Stimulated activated CD8-positive, alpha-beta memory T cell treated with anti-CD3 and anti-CD28 coated beads, Interleukin-15, amount 100 ng/mL, for 24 hours (primary cell): ENCODE results near the gene ABCB11.
"Not testable (repeated sequence)": the region's sequence is repeated elsewhere in the genome, so short reads cannot be mapped to it uniquely, and the experiment has no call there.

Experiments
- DNase-seq: peaks from one replicate; pipeline ENCODE4 v3.0.0-alpha.2; 2020; ENCODE audit warnings: low read depth

The ABCB11 gene

DNA sequence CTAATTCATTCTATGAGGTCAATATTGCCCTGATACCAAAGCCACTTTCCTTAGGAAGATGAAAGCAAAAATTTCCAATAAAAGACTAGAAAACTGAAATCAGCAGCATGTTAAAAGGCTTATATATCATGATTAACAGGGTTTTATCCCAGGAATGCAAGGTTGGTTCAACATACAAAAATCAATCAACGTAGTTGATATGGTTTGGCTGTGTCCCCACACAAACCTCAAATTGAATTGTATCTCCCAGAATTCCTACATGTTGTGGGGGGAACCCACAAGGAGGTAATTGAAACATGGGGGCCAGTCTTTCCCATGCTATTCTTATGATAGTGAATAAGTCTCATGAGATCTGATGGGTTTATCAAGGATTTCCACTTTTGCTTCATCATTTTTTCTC lies 11.7 kb upstream of the ABCB11 start:
- no peak for DNase-seq

DNA sequence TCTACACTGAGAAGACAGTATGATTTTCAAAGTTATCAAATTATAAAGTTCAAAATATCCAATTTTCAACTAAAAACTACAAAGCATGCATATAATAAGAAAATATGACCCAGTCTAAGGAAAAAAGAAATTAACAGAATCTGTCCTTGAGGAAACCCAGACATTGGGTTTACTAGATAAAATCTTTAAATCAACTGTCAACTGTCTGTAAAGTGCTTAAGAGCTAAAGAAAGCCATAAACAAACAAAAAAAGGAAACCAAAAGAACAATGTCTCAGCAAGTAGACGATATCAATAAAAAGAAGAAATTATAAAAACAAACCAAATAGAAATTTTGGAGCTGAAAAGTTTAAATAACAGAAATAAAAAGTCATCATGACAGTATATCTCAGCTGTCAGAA lies 10.5 kb upstream of the ABCB11 start:
- DNase-seq: no peak

GRCh38 chr2:169039702-169040101 lies 8.6 kb upstream of the ABCB11 start:
- no peak for DNase-seq

- DNase-seq: no peak
Observed at GRCh38 chr2:169038338-169038757, 7.2 kb upstream of the ABCB11 start.

- DNase-seq: no peak
Observed at GRCh38 chr2:169036736-169037440, 5.8 kb upstream of the ABCB11 start.

DNA sequence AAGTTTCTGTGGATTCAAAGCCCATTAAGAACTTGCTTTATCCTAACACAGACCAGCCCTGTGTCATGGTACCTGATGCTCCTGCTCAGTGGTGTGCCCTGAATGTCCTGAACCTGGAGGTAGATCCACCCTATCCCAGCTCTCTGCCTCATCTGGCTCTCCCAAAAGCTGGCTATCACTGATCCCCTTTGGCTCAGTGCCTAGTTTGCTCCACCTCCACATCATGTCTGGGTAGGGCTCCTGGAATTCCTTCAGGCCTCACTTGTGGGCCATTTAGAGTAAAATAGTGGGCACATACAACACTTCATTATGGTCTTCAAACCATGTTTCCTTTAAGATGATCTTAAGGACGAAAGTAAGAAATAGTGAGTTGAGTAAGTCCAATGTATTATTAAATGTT lies 4.8 kb upstream of the ABCB11 start:
- no peak for DNase-seq

DNA sequence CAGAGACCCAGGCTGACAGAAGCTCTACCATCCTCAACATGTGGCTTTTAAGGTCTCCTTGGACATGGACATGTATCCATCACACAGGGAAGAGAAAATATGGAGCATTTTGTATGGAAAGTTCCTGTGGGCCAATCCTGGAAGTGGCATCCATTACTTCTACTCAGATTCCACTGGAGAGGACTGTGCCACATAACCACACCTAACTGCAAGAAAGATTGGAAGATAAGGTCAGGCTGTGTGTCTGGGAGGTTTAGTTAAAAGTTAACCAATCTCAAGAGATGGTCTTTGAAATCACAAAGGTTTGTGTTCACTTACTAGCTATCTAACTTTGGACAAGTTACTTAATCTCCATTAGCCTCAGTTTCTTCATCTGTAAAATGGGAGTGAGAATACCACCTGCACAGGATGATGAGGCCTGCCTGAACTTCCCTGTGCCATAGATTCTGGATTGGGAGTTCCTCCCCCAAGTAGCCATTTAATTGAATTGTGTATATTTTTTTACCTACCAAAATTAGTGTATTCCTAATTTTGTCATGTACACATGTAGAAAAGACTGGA lies 3.9 kb upstream of the ABCB11 start:
- DNase-seq: no peak

GRCh38 chr2:169034256-169034655 lies 3.1 kb upstream of the ABCB11 start:
- no peak for DNase-seq

DNA sequence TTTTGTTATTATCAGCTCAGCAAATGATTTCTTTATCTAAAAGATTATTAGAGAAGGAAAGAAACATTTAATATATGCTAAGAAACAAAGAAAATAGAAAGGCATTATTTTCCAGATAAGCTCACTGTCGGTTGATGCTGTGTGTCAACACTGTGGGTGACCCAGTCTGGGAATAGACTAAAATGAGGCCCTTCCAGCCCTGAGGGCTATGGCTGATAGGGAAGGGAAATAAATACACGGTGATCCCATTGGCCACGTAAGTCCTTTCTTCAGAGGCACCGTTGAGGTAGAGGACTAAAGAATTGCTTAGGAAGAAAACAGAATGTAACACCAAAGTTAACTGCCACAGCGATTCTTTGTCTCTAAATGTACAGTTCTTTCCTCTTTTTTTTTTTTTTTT lies 1.8 kb downstream of the ABCB11 start:
- no peak for DNase-seq

GRCh38 chr2:169027234-169027633 lies 3.9 kb downstream of the ABCB11 start:
- no peak for DNase-seq

DNA sequence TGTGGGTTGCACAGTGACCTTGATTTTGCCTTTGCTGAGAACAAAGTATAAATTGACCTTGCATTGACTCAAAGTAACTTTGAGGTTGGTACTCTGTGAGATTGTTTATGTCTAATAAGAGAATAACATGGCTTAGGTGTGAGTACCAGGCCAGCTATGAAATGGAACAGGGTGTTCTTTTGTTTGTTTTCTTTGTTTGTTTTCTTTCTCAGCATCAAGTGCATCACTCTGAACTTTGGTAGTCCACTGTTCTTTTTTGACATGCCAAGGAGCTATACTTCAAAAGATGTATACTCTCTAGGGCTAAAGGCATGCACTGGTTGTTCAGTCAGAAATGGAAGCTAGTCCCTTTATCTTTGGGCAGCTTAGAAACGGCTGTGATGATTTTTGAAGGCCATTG lies 5.1 kb downstream of the ABCB11 start:
- DNase-seq: no peak

DNA sequence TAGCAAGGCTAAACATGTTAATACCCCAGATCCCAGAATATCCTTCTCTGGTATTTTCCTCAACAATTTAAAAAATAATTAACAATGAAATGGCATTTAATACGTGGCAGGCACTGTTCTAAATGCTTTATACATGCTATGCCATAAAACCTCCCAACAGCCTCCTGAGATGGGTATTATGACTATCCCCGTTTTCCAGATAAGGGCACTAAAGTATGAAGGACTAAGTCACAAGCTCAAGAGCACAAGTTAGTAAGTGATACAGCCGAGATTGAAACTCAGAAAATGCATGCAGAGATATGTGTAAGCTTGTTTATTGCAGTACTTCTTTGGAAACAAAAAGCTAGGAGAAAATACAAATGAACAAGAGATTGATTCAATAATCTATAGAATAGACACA lies 8.0 kb downstream of the ABCB11 start:
- no peak for DNase-seq

DNA sequence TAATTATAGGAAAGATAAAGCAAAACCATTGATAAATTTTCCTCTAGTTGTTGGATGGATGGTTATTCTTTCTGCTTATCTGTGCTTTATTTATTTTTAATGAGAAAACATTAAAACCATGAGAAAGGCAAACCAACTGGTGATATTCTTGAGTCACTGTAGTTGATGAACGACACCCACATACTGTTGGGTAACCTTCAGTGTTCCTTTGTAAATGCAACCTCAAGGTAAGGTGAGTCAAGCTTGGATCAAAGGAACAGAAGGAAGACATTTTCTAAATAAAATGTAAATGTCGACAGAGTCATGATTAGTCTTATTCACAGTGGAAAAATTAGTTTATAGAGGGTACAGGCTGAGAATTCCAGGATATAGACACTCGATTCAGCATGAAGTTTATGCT lies 12.7 kb downstream of the ABCB11 start:
- DNase-seq: no peak

DNA sequence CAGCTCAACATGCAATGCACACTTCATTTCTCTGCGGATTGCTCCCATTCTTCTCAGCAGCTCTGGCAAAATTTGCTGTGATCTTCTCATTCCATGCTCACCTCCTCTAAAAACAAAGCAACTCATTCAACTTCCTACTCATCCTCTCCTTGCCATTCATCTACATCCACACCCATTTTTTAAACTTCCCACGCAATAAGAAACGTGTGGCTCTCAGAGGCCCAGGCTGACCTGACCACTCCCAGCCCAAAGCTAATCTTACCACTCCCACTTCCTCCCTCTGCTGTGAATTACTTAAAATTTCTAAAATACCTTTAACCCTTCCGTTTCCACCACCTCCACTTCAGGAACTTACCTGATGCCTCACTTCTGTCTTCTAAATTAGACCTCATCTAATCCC lies 15.2 kb downstream of the ABCB11 start:
- DNase-seq: no peak

- no peak for DNase-seq
Observed at GRCh38 chr2:169014780-169015179, 16.3 kb downstream of the ABCB11 start.

DNA sequence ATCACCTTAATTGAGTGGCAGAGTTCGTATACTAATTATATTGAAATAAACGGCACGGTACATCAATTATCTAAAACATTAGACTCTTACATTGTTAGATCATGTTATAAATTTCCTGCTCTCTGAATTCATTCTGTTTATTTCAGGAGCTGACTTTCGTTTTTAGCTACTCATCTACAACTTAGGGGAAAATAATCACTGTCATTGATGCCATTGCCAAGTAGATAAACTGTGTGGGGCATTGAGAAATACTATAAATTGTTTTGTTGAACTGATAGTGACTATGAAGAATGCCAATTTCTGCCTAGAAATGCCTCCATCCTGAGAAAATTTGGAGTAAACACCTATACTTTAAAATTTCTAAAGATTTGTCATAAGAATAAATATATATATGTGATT lies 17.5 kb downstream of the ABCB11 start:
- DNase-seq: no peak

- no peak for DNase-seq
Observed at GRCh38 chr2:169012812-169013627, 18.1 kb downstream of the ABCB11 start.

DNA sequence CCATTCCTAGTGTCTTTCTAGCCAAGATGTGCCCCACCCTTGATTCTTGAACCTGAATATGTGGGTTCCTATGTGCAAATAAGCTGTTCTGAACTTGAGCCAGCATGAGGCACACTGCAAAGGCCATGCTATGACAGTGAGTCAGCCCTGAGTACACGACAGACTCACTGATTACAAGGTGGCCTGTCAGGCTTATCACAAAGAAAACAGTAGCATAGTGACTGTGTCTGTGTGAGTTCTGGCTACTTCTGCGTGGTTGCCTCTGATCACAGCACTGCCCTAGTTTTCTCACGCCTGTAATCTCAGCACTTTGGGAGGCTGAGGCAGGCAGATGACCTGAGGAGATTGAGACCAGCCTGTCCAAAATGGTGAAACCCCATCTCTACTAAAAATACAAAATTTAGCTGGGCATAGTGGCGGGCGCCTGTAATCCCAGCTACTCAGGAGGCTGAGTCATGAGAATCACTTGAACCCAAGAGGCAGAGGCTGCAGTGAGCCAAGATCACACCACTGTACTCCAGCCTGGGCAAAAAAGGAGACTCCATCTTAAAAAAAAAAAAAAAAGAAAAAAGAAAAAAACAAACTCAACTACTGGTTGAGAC lies 18.8 kb downstream of the ABCB11 start:
- DNase-seq: not testable (repeated sequence)

- DNase-seq: no peak
Observed at GRCh38 chr2:169011698-169012097, 19.4 kb downstream of the ABCB11 start.

DNA sequence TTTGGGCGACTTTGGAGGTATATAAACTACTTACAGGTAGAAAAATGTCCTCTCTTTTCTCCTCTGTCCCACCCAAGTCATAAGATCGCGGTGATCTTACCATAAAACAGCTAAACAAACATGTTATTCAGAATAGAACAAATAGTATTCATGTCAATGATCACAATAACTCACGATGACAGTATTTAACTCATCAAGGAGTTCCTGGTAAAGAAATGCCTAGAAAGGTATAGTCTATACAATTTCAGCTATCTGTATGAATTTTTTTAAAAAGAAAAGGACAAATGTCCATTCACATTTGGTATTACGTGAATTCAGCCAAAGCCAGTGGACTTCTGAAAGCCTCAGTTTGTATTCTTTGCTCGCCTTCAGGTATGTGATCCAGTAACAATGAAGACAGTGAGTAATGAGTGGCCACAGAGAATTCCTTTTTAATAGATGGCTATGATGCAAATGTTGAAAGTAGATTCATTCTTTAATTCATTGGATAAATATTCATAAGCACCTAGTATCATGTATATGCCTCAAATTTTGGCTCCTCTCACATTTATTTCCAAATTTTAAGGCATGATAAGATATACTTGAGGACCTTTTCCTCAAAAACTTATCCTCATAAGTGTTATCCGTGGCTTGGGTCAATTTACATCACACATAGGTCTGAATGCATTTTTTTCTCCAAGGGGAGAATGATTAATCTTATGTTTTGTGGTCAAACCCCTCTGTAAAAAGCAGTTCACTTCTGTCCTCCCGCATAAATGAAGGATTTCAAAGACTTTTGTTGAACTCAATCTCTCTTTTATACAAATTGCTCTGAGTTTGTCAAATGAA lies 20.3 kb downstream of the ABCB11 start:
- DNase-seq: no peak

DNA sequence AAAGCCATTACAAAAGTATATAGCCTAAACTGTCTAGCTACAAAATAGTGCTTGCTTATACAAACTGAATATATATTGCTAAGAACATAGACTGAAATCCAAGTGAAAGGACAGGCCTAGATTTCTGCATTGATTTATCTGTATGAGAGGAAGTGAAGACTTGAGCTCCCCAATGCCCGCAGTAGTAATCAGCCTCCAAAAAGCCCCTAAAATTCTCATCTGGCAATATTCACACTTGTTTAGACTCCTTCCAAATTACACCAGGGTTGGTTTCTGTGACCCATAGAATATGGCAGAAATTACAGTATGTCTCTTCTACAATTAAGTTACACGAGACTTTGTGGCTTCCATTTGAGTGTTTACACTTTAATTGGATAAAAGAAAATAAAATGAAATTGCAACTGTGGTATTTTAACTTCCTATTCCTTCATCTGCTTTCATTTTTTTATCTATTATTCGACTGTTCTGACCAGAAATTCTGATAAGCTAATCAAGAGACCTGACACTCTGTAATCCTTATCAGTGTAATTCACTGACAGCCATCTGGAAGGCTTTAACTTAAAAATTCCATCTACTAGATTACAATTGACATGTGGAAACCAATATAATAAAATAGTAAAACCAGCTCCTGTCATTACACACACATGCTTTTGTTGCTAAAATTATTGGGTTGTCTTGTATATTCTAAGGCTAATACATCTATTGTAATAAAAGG lies 21.1 kb downstream of the ABCB11 start:
- no peak for DNase-seq
